GM18505 (cell line): ENCODE results near the gene KAT8.

ENCODE experiments used
- ATAC-seq: cut with Tn5 transposase; IDR thresholded peaks from one replicate; pipeline ENCODE4 v1.9.1; 2021; ENCODE audit not compliant: unreplicated experiment
- POLR2A ChIP-seq: IDR thresholded peaks from 4 replicates; pipeline ENCODE4 v1.6.1; 2011; ENCODE audit warnings: borderline replicate concordance; ENCODE audit not compliant: insufficient read depth, insufficient read length; ENCODE audit errors: extremely low read depth

The KAT8 gene

GRCh38 chr16:31117384-31118222, at the start of gene KAT8:
TSS of gene KAT8 (plus strand) at chr16:31117664. CDS start at chr16:31117682, 18 bp downstream.
- ATAC-seq = peak; percentile 93

GRCh38 chr16:31071861-31072260, 45.6 kb upstream of the KAT8 start:
- no peak for ATAC-seq
- TF ChIP-seq POLR2A = no peak

More at GRCh38 chr16:31117384-31118222, at the start of gene KAT8:
- TF ChIP-seq POLR2A = peak; percentile 91

DNA sequence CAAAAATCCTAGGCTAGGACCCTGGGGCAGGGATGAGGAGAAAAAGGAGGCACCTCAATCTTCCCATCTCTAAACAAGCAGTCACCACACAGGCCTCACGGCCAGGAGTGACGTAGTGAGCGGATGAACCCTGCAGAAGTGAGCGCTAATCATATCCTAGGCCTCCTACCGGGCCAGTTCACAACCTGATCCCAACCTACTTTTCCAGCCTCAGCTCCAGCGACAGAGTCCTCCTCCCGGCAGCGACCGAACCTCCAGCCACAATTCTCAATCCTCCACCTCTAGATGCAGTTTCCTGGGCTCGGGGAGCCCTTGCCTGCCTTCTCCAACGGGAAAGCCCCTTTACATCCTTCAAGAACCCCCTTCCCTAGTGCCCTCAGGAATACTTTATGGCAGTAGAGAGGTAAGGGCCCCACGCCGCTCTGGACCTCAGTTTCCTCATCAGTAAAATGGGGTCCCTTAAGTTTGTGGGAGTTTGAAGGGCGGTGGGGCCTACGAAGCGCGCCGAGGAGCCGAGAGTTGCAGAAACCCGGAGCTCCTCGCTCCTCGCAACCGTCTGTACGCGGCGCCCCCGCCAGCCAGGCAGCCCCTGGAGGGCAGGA, 44.8 kb upstream of the KAT8 start:
- no peak for TF ChIP-seq POLR2A
- peak; percentile 2 for ATAC-seq

GRCh38 chr16:31073142-31073969, 44.1 kb upstream of the KAT8 start:
- peak; percentile 51 for ATAC-seq
- TF ChIP-seq POLR2A = no peak

DNA sequence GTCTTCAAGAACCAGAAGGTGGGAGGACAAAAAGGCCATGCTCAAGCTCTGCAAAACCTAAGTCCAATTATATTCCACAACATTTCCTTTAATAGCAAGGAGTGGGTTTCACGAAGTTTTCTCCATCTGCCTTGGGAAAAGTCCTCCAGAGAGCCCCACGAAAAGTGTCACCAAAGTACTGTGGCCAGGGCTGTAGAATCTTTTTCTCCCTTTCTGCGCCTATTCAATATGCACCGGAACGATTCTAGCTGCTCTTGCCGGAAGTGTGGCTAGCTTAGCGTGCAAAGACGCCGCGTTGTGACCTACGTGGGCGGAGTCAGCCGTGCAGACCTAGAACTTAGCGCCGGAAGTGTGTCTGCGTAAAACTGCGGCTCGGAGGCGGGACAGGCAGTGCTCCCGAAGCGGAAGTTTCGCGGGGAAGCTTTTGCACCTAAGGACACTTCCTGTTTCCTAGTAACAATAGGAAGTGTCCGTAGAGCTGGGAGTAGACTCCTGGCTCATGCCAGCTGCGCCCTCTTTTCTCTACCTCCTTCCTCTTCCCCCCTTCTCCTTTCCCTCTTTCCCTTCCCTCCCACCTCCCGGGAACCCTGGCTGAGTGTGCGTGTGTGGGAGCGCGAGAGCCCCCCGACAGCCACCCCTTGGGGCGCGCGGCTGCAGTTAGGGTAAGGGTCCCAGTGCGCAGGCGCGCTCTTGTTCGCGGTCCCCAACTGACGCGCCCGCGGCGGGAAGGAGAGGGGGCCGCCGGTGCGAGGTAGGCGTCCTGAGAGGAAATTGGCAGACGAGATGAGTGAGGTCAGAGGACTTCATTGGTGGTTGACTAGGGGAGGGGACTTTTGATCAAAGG, 43.3 kb upstream of the KAT8 start, which contains the start of the genes ZNF646 and ZNF668:
Gene ZNF646 (plus strand): TSS at position 453 of the 844 bp plus-strand sequence. CDS start 1,903 bp downstream, outside the sequence.
Gene ZNF668 (minus strand): TSS at position 271 of the 844 bp plus-strand sequence. CDS start 9,781 bp downstream, outside the sequence.
- peak; percentile 93 for TF ChIP-seq POLR2A
- ATAC-seq = peak; percentile 57

DNA sequence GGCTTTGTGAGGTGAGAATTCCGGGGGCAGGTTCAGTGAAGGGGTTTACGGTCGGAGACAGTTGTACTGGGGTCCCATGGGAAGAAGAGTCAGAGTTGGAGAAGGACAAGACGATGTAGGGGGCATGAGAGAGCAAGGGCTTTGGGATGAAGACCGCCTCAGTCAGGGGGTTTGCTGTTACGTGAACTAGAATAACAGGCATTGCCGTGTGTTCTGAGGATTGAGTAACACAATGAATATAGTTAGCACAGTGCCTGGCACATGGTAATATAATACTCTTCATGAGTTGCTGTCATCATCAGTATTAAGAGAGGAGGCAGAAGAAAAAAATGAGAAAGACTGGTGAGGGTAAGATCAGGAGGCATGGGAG, 42.7 kb upstream of the KAT8 start:
- ATAC-seq = no peak
- TF ChIP-seq POLR2A = no peak

DNA sequence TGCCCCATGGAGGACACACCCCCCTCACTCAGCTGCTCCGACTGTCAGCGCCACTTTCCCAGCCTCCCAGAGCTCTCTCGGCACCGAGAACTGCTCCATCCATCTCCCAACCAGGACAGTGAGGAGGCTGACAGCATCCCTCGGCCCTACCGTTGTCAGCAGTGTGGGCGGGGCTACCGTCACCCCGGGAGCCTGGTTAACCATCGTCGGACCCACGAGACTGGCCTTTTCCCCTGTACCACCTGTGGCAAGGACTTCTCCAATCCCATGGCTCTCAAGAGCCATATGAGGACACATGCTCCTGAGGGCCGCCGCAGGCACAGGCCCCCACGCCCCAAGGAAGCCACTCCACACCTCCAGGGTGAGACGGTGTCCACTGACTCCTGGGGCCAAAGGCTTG, 41.1 kb upstream of the KAT8 start:
- ATAC-seq = no peak
- no peak for TF ChIP-seq POLR2A

DNA sequence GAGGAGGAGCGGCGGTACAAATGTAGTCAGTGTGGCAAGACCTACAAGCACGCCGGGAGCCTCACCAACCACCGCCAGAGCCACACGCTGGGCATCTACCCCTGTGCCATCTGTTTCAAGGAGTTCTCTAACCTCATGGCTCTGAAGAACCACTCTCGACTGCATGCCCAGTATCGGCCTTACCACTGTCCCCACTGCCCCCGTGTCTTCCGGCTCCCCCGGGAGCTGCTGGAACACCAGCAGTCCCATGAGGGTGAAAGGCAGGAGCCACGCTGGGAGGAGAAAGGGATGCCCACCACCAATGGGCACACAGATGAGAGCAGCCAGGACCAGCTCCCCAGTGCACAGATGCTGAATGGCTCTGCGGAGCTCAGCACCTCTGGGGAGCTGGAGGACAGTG, 40.4 kb upstream of the KAT8 start:
- TF ChIP-seq POLR2A = no peak
- no peak for ATAC-seq

DNA sequence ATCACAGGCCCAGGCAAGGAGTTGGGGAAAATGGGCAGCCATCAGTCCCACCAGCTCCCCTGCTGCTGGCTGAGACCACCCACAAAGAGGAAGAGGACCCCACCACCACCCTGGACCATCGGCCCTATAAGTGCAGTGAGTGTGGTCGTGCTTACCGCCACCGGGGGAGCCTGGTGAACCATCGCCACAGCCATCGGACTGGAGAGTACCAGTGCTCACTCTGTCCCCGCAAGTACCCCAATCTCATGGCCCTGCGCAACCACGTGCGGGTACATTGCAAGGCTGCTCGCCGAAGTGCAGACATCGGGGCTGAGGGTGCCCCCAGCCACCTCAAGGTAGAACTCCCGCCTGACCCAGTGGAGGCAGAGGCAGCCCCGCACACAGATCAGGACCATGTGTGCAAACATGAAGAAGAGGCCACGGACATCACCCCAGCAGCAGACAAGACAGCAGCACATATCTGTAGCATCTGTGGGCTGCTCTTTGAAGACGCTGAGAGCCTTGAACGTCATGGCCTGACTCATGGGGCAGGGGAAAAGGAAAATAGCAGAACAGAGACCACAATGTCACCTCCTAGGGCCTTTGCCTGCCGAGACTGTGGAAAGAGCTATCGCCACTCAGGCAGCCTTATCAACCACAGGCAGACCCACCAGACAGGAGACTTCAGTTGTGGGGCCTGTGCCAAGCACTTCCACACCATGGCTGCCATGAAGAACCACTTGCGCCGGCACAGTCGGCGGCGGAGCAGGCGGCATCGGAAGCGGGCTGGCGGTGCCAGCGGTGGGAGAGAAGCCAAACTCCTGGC, 39.7 kb upstream of the KAT8 start:
- no peak for TF ChIP-seq POLR2A
- no peak for ATAC-seq

DNA sequence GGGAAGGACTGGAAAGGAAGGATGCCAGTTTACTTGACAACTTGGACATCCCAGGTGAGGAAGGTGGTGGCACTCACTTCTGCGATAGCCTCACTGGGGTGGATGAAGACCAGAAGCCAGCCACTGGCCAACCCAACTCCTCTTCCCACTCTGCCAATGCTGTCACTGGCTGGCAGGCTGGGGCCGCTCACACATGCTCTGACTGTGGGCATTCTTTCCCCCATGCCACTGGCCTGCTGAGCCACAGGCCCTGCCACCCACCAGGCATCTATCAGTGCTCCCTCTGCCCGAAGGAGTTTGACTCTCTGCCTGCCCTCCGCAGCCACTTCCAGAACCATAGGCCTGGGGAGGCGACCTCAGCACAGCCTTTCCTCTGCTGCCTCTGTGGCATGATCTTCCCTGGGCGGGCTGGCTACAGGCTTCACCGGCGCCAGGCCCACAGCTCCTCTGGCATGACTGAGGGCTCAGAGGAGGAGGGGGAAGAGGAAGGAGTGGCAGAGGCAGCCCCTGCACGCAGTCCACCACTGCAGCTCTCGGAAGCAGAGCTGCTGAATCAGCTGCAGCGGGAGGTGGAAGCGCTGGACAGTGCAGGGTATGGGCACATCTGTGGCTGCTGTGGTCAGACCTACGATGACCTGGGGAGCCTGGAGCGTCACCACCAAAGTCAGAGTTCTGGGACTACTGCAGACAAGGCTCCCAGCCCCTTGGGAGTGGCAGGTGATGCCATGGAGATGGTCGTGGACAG, 38.7 kb upstream of the KAT8 start:
- no peak for ATAC-seq
- no peak for TF ChIP-seq POLR2A

GRCh38 chr16:31079342-31079944, 38.0 kb upstream of the KAT8 start:
- TF ChIP-seq POLR2A = no peak
- no peak for ATAC-seq
